Neural cell (in vitro differentiated cells): Measurements from ENCODE around the gene NBEAL1. TPM values are rescaled to one million over a fixed set of nuclear protein-coding genes. Genes with fewer than 3 reads are reported as not detected.

Experiments used
- H2AFZ ChIP-seq: fragments of 200-600, 300-800 bp; sonication (generic), shearing (Covaris generic); 2 replicates; pipeline ENCODE4 v1.6.0; 2014; ENCODE audit warnings: low read depth, mild to moderate bottlenecking, antibody characterized with exemption, low read length, moderate library complexity
- H3F3A ChIP-seq: fragments of 200-600 bp; shearing (Covaris generic); 2 replicates; pipeline ENCODE4 v1.6.1; 2016; ENCODE audit warnings: mild to moderate bottlenecking, moderate library complexity, mixed read lengths, antibody characterized with exemption, low read length; ENCODE audit not compliant: insufficient read depth, poor library complexity, severe bottlenecking
- H3K27ac ChIP-seq: fragments of 200-600, 300-800 bp; sonication (generic), shearing (Covaris generic); 2 replicates; pipeline ENCODE4 v1.5.1; 2014; ENCODE audit warnings: mild to moderate bottlenecking, low read length, moderate library complexity
- H3K27me3 ChIP-seq: fragments of 300-800, 200-600 bp; sonication (generic), shearing (Covaris generic); 2 replicates; pipeline ENCODE4 v1.6.0; 2014; ENCODE audit warnings: mild to moderate bottlenecking, low read depth, low read length, moderate library complexity; ENCODE audit not compliant: insufficient read depth
- H3K36me3 ChIP-seq: fragments of 300-800, 200-600 bp; sonication (generic), shearing (Covaris generic); 2 replicates; pipeline ENCODE4 v1.5.1; 2014; ENCODE audit warnings: mild to moderate bottlenecking, antibody characterized with exemption, low read length, moderate library complexity; ENCODE audit not compliant: insufficient read depth
- H3K4me2 ChIP-seq: fragments of 300-800, 200-600 bp; sonication (generic), shearing (Covaris generic); 2 replicates; pipeline ENCODE4 v1.6.0; 2014; ENCODE audit warnings: mild to moderate bottlenecking, low read length
- H3K4me3 ChIP-seq: fragments of 300-800, 200-600 bp; sonication (generic), shearing (Covaris generic); 2 replicates; pipeline ENCODE4 v1.5.1; 2014; ENCODE audit warnings: mild to moderate bottlenecking, low read length, moderate library complexity
- H3K79me2 ChIP-seq: fragments of 200-600 bp; shearing (Covaris generic); replicated peaks from 2 replicates; pipeline ENCODE4 v1.6.0; 2014; ENCODE audit warnings: mild to moderate bottlenecking, low read length, moderate library complexity; ENCODE audit not compliant: insufficient read depth
- H3K9ac ChIP-seq: fragments of 300-800, 200-600 bp; sonication (generic), shearing (Covaris generic); 2 replicates; pipeline ENCODE4 v1.6.1; 2016; ENCODE audit warnings: mild to moderate bottlenecking, low read length, mixed read lengths
- H3K9me2 ChIP-seq: fragments of 200-600 bp; shearing (Covaris generic); 2 replicates; pipeline ENCODE4 v1.6.1; 2016; ENCODE audit warnings: mild to moderate bottlenecking, low read length, mixed read lengths; ENCODE audit not compliant: insufficient read depth
- H3K9me3 ChIP-seq: fragments of 200-600, 300-800 bp; sonication (generic), shearing (Covaris generic); 2 replicates; pipeline ENCODE4 v1.6.1; 2016; ENCODE audit warnings: mild to moderate bottlenecking, mixed run types, low read length, moderate library complexity, mixed read lengths
- H4K20me1 ChIP-seq: fragments of 200-600 bp; shearing (Covaris generic); 2 replicates; pipeline ENCODE4 v1.6.1; 2016; ENCODE audit warnings: mild to moderate bottlenecking, mixed run types; ENCODE audit not compliant: insufficient read depth
- CTCF ChIP-seq: fragments of 450-650 bp; IDR thresholded peaks from 2 replicates; pipeline ENCODE4 v1.5.1; 2014; ENCODE audit warnings: antibody characterized with exemption, mild to moderate bottlenecking, moderate library complexity; ENCODE audit not compliant: poor library complexity, severe bottlenecking
- EP300 ChIP-seq: fragments of 450-650 bp; conservative IDR thresholded peaks from 2 replicates; pipeline ENCODE4 v1.6.1; 2014; ENCODE audit warnings: antibody characterized with exemption, mild to moderate bottlenecking, moderate library complexity; ENCODE audit not compliant: poor library complexity, severe bottlenecking
- EZH2 ChIP-seq: fragments of 200-600, 300-800 bp; shearing (Covaris generic), sonication (generic); IDR thresholded peaks from 2 replicates; pipeline ENCODE4 v1.6.1; 2014; ENCODE audit warnings: antibody characterized with exemption, low read length, borderline replicate concordance, mild to moderate bottlenecking; ENCODE audit not compliant: insufficient read depth, poor library complexity, severe bottlenecking
- MXI1 ChIP-seq: fragments of 450-650 bp; conservative IDR thresholded peaks from 2 replicates; pipeline ENCODE4 v1.6.1; 2014; ENCODE audit warnings: antibody characterized with exemption, mild to moderate bottlenecking; ENCODE audit not compliant: poor library complexity, severe bottlenecking
- POLR2AphosphoS5 ChIP-seq: IDR thresholded peaks from 2 replicates; pipeline ENCODE4 v1.6.1; 2012
- RAD21 ChIP-seq: fragments of 450-650 bp; conservative IDR thresholded peaks from 2 replicates; pipeline ENCODE4 v1.6.1; 2014; ENCODE audit warnings: antibody characterized with exemption, mild to moderate bottlenecking, moderate library complexity
- REST ChIP-seq: IDR thresholded peaks from 2 replicates; pipeline ENCODE4 v1.6.1; 2012; ENCODE audit warnings: borderline replicate concordance
- SMC3 ChIP-seq: fragments of 450-650 bp; conservative IDR thresholded peaks from 2 replicates; pipeline ENCODE4 v1.6.1; 2014; ENCODE audit warnings: antibody characterized with exemption, mild to moderate bottlenecking, moderate library complexity; ENCODE audit not compliant: poor library complexity
- TAF1 ChIP-seq: IDR thresholded peaks from 2 replicates; pipeline ENCODE4 v1.6.1; 2012; ENCODE audit warnings: low read depth
- polyA plus RNA-seq: library from polyadenylated mRNA; depleted of rRNA; stranded (reverse); fragments of >200 nt; gene quantifications from 2 replicates; pipeline ENCODE4 v1.2.3, GENCODE V29; 2014

The NBEAL1 gene
- polyA plus RNA-seq, 1 donor from 2014 or later = 7.9 TPM

- H3K9me3 ChIP-seq = no peaks in the 10 kb centered on the region
- H3K27ac ChIP-seq = no peak overlapping the region
- no peaks in the 10 kb centered on the region for H4K20me1 ChIP-seq
- TF ChIP-seq POLR2AphosphoS5 (no peak), CTCF (peak; percentile 49)
- H3K79me2 ChIP-seq = peaks cover 13% of the 10 kb centered on the region
- no peaks in the 10 kb centered on the region for H3K9me2 ChIP-seq
- no peaks in the 10 kb centered on the region for H3K36me3 ChIP-seq
- no peaks in the 10 kb centered on the region for H3F3A ChIP-seq
- H3K9ac ChIP-seq = no peak overlapping the region
- H3K4me2 ChIP-seq = peak overlapping the region; percentile 79
- H3K4me3 ChIP-seq = peak overlapping the region; percentile 85
- H3K27me3 ChIP-seq = no peaks in the 10 kb centered on the region
- no peak overlapping the region for H2AFZ ChIP-seq
These were observed 4.5 kb downstream of the NBEAL1 start for GRCh38 chr2:203019142-203019541.

GRCh38 chr2:203021991-203022390 lies 7.3 kb downstream of the NBEAL1 start:
- H3K27me3 ChIP-seq = no peaks in the 10 kb centered on the region
- H3K4me2 ChIP-seq = no peak overlapping the region
- H3K4me3 ChIP-seq = no peak overlapping the region
- no peaks in the 10 kb centered on the region for H4K20me1 ChIP-seq
- no peak overlapping the region for H3K9ac ChIP-seq
- no peaks in the 10 kb centered on the region for H3K9me3 ChIP-seq
- H3F3A ChIP-seq = no peaks in the 10 kb centered on the region
- peaks cover 8% of the 10 kb centered on the region for H3K79me2 ChIP-seq
- no peak overlapping the region for H3K27ac ChIP-seq
- H2AFZ ChIP-seq = no peak overlapping the region
- no peaks in the 10 kb centered on the region for H3K36me3 ChIP-seq
- no peaks in the 10 kb centered on the region for H3K9me2 ChIP-seq
- TF ChIP-seq RAD21 (no peak), CTCF (no peak), EZH2 (no peak), POLR2AphosphoS5 (no peak), EP300 (no peak), REST (no peak), TAF1 (no peak), MXI1 (no peak), SMC3 (no peak)
